HG02852 (cell line): Measurements from ENCODE around the gene EEF1AKMT4.
A peak's percentile ranks its signal among the peaks of the same experiment; 100 is the strongest.

ENCODE experiments used
- ATAC-seq: cut with Tn5 transposase; IDR thresholded peaks from one replicate; pipeline ENCODE4 v1.9.1; 2021; ENCODE audit warnings: mild to moderate bottlenecking, moderate library complexity; ENCODE audit not compliant: unreplicated experiment

EEF1AKMT4 gene

DNA sequence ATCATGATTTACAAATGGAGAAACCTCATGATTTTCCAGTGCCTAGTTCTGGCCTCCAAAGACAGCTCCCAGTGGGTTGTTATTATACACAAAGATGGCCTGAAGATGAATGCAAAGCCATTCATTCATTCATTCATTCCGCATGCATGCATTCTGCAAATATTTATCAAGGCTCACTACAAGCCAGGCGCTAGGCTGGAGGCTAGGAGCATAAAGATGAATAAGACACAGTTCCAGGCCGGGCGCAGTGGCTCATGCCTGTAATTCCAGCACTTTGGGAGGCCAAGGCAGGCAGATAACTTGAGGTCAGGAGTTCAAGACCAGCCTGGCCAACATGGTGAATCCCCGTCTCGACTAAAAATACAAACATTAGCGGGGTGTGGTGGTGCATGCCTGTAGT is 47.1 kb downstream of the EEF1AKMT4 start:
- ATAC-seq, result no peak

DNA sequence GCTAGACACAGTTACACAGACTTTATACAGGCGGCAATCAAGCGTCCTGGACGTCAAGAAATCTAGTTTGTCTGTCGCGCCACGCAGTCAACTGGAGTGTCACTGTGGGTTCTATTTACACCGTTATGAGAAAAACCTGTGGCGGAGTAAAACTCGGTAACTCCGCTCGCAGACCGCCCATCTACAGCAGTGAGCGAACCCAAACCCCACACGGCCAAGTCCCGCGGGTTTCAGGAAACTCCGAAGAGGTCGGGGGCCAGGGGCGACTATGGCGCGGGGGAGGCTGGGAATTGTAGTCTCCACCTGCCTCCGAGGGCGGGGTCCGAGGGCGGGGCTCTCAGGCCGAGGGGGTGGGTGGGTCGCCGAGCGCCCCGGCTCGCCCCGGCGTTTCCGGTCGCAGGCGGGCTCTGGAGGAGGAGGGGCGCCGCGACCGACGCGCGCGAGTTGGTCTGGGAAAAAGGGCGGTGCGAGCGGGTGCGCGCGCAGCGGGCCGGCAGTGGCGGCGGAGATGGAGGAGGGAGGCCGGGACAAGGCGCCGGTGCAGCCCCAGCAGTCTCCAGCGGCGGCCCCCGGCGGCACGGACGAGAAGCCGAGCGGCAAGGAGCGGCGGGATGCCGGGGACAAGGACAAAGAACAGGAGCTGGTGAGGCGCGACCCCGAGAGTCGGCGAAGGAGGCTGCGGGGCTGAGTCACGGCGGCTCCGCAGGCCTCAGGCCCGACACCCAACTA is 49.5 kb downstream of the EEF1AKMT4 start, which contains the start of gene PSMD2:
TSS of gene PSMD2 (plus strand) at position 483 of the 729 bp plus-strand sequence. CDS start at position 509, 26 bp downstream.
- ATAC-seq, result peak; percentile 95

DNA sequence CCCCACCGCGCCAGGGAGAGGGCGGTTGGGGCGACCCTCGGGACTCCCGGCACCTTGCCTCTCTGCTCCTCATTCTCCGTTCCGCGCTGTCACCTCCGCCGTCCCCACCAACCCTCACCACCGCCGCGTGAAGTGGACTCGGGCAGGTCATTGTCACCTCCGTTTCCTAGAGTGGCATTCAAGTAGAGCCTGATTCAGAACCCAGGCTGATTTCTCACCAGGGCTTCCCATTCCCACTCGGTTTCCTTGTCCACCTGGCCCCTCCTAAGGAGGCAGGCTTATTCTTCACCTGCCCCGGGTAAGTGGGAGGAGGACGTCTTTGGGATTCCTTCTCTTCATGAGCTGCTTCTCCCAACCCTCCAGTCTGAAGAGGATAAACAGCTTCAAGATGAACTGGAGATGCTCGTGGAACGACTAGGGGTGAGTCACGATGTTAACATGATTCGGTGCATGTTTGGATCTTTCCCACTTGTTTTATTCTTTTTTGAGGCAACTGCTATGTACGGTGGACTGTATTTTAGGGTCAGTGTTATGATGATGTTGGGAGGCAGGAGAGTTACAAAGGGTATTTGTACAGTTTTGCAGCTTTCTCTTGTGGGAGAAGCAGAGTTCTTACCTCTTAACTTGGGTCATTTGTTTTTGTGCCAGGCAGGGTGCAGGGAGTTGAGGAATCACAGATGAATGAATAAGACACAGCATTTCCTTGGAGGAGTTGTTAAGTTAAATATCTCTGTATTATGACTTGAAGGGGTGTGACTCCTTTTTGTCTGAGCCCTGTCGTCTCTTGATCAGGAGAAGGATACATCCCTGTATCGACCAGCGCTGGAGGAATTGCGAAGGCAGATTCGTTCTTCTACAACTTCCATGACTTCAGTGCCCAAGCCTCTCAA is 50.3 kb downstream of the EEF1AKMT4 start:
- ATAC-seq, result peak; percentile 5

DNA sequence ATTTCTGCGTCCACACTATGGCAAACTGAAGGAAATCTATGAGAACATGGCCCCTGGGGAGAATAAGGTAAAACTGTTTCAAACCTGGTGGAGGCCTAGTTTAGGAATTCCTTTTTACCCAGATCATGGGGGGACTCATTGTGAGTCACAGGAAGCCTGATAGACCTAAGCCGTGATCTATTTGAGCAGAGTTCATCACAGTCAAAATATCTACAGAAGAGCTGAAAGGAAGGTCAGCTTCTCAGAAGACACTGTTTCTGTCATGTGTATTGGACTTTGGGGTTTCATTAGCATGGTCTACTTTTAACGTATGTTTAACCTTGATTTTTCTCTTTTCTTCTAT is 50.9 kb downstream of the EEF1AKMT4 start:
- no peak for ATAC-seq

DNA sequence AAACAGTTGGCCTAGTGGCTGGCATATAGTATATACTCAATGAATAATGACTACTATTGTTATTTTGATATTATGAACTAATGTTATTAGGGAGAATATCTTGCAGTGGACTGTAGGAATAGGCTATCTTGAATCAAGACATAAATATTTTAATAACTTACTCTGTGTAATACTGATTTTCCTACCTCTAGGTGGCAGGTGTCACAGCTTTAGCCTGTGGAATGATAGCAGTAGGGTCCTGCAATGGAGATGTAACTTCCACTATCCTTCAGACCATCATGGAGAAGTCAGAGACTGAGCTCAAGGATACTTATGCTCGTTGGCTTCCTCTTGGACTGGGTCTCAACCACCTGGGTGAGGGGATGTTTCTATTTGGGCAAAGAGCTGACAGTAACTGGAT is 56.1 kb downstream of the EEF1AKMT4 start:
- ATAC-seq, result no peak

DNA sequence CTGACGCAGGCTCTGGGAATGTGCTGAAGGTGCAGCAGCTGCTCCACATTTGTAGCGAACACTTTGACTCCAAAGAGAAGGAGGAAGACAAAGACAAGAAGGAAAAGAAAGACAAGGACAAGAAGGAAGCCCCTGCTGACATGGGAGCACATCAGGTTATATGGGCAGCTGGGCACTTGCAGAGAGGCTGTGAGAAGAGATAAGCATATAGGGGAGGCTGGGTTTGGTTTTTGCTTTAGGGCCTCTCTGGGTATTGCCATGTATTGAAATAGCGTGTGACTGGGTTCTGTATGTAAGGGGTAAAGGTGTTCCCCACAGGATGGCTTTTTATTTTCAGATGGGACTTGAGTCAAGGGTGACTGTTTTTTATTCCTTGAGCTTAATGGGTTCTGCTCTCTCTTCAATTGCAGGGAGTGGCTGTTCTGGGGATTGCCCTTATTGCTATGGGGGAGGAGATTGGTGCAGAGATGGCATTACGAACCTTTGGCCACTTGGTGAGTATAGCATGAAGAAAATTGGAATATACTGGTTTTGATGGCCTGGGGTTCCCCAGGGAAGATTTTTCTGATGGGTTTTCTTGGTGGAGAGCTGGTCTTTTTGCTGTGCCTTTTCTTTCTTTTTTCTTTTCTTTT is 57.0 kb downstream of the EEF1AKMT4 start:
- no peak for ATAC-seq

DNA sequence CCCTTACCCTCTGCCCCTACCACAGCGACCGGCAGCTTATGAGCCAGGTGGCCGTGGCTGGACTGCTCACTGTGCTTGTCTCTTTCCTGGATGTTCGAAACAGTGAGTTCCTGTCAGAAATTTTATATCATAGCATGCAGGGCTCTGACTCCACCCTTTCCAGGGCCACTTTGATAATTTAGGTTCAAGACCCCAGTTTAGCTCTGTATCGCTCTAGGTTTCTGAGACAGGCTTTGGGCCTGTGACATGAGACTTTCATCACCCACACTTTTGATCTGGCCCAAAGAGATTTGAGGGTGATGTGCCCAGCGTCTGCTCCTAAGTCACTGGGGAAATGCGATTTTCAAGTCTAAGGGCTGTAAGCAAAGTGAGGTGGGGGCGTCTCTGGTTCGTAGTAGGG is 58.4 kb downstream of the EEF1AKMT4 start:
- ATAC-seq, result no peak
